Measurements from ENCODE around the gene BIN1.

DNA sequence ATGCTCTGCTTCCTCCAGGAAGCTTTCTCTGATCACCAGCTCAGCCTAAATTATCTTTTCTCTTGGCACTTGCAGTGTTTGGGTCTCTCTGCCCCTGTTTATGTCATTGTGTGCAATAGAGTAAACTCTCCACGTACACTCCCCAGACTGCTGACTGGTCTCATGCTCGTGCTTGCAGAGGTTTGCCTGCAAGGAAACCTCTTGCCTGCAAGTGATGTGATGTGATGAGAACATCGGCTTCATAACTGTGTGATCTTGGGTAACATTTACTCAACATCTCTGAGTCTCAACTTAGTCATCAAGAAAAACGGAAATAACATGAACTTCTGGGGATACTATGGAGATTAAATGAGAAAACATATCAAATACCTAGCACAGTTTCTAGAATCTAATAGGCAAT is 92.3 kb downstream of the BIN1 start:
- TF ChIP-seq CTCF (IDR thresholded peaks at IDR 0.05): no peak
- TF ChIP-seq EZH2phosphoT487 (IDR thresholded peaks at IDR 0.05): no peak

Measured in neural progenitor cell (in vitro differentiated cells).